HAP-1 (cell line): ENCODE results near the gene GLYATL2.
A peak's percentile ranks its signal among the peaks of the same experiment; 100 is the strongest.

Source experiments
- DNase-seq, 2 experiments: peaks; one replicate each; pipeline ENCODE4 v3.0.0-alpha.2; 2016 to 2020; ENCODE audit warnings: low spot score in 2 of 2
- H3K27me3 ChIP-seq: fragments of 250-450 bp; sonication (Bioruptor Pico); 2 replicates; pipeline ENCODE4 v1.5.1; 2020; ENCODE audit warnings: low read depth, mild to moderate bottlenecking, moderate library complexity
- H3K36me3 ChIP-seq: fragments of 250-450 bp; sonication (Bioruptor Pico); replicated peaks from 2 replicates; pipeline ENCODE4 v1.5.1; 2020; ENCODE audit warnings: mild to moderate bottlenecking
- H3K4me1 ChIP-seq: fragments of 250-450 bp; sonication (Bioruptor Pico); 2 replicates; pipeline ENCODE4 v1.5.1; 2020; ENCODE audit warnings: mild to moderate bottlenecking
- H3K4me3 ChIP-seq: fragments of 250-450 bp; sonication (Bioruptor Pico); 2 replicates; pipeline ENCODE4 v1.5.1; 2020; ENCODE audit warnings: mild to moderate bottlenecking, moderate library complexity
- H3K9me3 ChIP-seq: fragments of 250-450 bp; sonication (Bioruptor Pico); 2 replicates; pipeline ENCODE4 v1.5.1; 2020; ENCODE audit warnings: mild to moderate bottlenecking, moderate library complexity
- in situ Hi-C: fragments of 300-500 bp; cut with MboI; formaldehyde crosslinking; loops from 3 replicates; pipeline ENCODE4 v1.14.3; 2020; ENCODE audit warnings: low sequenced_read_pairs, inconsistent platforms, mixed read lengths

The GLYATL2 gene, protein sequence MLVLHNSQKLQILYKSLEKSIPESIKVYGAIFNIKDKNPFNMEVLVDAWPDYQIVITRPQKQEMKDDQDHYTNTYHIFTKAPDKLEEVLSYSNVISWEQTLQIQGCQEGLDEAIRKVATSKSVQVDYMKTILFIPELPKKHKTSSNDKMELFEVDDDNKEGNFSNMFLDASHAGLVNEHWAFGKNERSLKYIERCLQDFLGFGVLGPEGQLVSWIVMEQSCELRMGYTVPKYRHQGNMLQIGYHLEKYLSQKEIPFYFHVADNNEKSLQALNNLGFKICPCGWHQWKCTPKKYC

DNA sequence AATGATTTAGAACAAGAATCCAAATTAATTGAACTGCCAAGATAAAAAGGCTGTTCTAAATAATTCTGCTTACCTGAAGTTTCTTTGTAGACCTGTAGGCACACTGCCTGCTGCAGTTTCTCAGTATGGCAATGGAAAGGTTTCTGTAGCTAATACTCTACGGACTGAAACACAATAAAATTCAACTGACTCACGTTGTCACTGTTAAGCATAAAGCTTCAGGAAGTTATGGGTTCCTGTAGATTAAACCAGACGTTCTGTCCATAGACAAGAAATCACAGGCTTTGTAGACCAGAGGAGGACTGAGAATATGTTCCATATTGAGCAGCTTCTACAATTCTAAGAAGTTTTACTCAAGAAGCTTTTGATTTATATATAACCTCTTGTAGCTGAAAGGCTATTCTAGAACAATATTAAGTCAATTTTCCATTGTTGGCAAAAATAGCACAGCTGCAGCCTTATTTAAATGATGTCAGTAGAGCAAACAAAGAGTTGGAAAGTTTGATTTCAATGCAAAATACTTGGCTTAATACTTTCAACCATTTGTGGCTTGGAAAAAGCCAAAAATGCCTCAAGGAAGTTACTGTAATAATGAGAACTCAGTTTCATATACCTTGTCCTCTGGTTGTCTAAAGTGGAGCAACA lies at the start of gene GLYATL2:
TSS of gene GLYATL2 (minus strand) at position 344 of the 645 bp plus-strand sequence. CDS start 5,092 bp downstream, outside the sequence.
- H3K9me3 ChIP-seq, result no peaks in the 10 kb centered on the region
- peak; percentile 10 to 78 for DNase-seq
- H3K4me1 ChIP-seq, result no peaks in the 10 kb centered on the region; the same call in 1 of the 2 replicates
- in situ Hi-C loops, result no loop called here
- no peaks in the 10 kb centered on the region for H3K27me3 ChIP-seq
- no peaks in the 10 kb centered on the region for H3K36me3 ChIP-seq
- no peak within 1 kb of the TSS for H3K4me3 ChIP-seq

DNA sequence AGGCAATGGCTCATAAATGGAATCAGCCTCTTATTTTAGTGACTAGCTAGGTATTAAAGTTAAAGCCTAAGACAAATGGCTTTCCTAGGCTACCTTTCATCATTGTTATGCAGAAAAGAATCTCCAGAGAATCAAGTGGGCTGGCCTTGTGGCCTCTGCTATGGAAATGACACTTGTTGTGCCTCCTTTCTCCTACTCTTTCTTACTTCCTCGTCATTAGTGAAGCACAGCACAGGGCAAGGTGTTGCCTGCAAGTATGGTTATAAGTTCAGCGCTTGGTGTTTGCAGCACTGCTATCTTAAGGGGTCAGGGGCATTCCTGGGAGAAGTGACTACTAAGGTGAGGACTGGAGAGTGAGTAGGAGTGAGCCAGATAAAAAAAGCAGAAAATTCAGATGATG lies 49.4 kb upstream of the GLYATL2 start:
- no peaks in the 10 kb centered on the region for H3K27me3 ChIP-seq
- no peaks in the 10 kb centered on the region for H3K9me3 ChIP-seq
- no peak overlapping the region for H3K4me3 ChIP-seq
- H3K36me3 ChIP-seq, result no peaks in the 10 kb centered on the region
- no peaks in the 10 kb centered on the region for H3K4me1 ChIP-seq
- DNase-seq, result no peak
- in situ Hi-C loops, result no loop called here

DNA sequence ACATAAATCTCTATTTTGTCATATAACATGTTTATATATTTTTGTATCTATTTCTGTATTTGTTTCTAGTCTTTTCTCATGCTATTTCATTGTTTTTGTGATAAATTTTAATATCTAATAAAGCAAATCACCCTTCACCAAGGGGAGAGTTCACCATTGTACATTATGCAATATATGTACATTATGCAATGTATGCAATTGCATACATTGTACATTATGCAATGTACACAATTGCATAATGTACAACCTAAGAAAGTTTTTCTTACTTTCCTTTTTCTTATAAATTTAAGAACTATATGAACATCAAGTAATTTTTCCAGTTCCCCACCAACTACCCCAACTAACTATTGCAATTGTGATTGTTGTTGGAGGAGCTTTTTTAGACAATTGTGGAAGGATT lies 44.1 kb upstream of the GLYATL2 start:
- Histone ChIP-seq H3K36me3 (no peaks in the 10 kb centered on the region), H3K9me3 (no peaks in the 10 kb centered on the region), H3K4me1 (no peaks in the 10 kb centered on the region), H3K4me3 (no peak overlapping the region), H3K27me3 (no peaks in the 10 kb centered on the region)
- DNase-seq, result no peak
- in situ Hi-C loops, result no loop called here

DNA sequence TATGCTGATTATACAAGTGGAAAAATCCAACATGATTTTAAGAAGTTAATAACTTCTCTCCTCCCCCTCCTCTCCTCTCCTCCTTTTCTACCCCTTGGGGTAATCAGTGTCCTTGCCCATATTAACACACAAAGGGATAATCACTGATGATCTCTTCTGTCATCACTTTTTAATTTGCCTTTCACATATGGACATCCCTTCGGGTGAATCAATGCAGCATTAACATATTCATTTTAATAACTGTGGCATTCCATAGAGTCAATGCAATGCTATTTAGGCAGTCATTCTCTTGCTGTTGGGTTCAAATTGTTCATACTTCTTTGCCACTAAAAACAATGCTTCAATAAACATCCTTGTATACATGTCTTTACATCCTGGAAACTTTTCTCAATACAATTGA lies 42.9 kb upstream of the GLYATL2 start:
- DNase-seq, result no peak
- Histone ChIP-seq H3K4me3 (no peak overlapping the region), H3K9me3 (no peaks in the 10 kb centered on the region), H3K36me3 (no peaks in the 10 kb centered on the region), H3K27me3 (no peaks in the 10 kb centered on the region), H3K4me1 (no peaks in the 10 kb centered on the region)
- in situ Hi-C loops, result no loop called here

DNA sequence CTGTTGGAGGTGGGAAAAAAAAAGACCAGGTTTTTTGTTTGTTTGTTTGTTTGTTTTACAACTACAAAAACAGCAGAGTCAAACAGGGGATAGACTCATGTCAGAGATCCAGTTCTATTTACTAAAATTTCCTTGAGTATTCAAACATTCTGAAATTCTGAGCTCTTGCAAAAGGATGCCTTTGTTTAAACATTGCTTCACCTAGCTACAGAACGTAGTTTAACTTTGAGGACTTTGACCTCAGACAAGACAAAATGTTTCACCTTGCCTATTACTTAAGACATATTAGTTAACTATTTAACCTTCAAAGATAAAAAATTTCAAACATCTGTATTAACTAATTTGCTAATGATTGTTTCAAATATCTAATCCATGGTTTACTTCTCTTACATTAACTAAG lies 36.1 kb upstream of the GLYATL2 start:
- in situ Hi-C loops, result no loop called here
- Histone ChIP-seq H3K27me3 (no peaks in the 10 kb centered on the region), H3K36me3 (no peaks in the 10 kb centered on the region), H3K4me3 (no peak overlapping the region), H3K4me1 (no peaks in the 10 kb centered on the region), H3K9me3 (no peaks in the 10 kb centered on the region)
- DNase-seq, result no peak

DNA sequence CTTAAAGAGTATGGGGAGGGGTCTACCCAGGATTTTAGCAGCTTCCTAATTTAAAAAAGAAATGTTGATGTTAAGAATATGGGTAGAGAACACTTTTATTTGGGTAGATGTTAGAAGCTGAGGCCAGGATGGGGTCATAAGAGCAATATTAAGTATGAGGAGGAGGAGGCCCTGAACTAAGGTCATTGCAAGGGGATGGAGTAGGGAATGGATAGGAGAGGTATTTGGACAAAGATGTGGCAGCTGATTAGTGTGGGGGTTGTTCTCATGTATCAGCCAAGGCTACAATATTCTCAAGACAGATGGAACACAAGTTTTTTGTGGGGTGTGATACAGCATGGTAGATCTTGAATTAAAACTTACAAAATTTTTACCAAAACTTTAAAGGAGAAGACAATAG lies 35.7 kb upstream of the GLYATL2 start:
- Histone ChIP-seq H3K9me3 (no peaks in the 10 kb centered on the region), H3K27me3 (no peaks in the 10 kb centered on the region), H3K36me3 (no peaks in the 10 kb centered on the region), H3K4me1 (no peaks in the 10 kb centered on the region), H3K4me3 (no peak overlapping the region)
- no peak for DNase-seq
- in situ Hi-C loops, result no loop called here

DNA sequence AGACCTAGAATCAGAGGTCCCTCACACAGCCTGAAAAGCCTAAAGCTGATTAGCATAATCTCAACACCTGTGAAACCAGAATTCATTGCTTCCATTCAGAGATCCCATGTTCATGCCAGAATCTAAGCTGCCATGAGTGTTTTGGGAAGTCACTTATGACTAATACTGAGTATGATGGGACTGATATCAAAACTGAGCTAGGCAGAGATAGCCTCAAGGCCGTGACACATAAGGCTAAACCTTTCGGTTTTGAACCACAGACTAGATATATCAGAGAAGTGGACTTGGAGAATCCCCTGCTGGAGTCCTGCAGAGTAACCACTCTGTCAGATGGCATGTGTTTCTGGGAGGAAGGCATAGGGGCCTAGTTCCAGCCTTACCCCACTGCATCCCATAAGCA lies 23.1 kb upstream of the GLYATL2 start:
- H3K9me3 ChIP-seq, result no peaks in the 10 kb centered on the region
- no peaks in the 10 kb centered on the region for H3K36me3 ChIP-seq
- no peaks in the 10 kb centered on the region for H3K4me1 ChIP-seq
- H3K4me3 ChIP-seq, result no peak overlapping the region
- no peak for DNase-seq
- in situ Hi-C loops, result no loop called here
- no peaks in the 10 kb centered on the region for H3K27me3 ChIP-seq

DNA sequence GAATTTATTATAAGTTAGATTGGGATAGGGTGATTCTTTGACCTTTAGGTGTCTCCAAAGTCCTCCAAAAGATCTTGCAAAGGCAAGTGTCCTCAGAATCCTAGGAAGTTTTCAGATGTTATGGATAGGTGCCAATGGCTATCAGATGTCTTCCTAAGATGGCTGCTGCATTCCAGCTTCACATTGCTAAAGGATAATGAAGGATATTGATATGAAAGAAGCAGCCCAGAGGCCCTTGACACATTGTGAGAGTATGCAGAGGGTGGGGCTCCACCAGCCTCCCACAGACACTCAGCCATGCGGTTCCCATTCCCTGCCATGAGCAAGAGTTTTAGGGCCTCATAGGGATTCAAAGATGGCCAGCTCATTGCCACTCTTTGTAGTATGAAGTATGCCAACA lies 22.3 kb upstream of the GLYATL2 start:
- H3K36me3 ChIP-seq, result no peaks in the 10 kb centered on the region
- no peak for DNase-seq
- H3K9me3 ChIP-seq, result no peaks in the 10 kb centered on the region
- H3K4me1 ChIP-seq, result no peaks in the 10 kb centered on the region
- no peaks in the 10 kb centered on the region for H3K27me3 ChIP-seq
- no peak overlapping the region for H3K4me3 ChIP-seq
- in situ Hi-C loops, result no loop called here

DNA sequence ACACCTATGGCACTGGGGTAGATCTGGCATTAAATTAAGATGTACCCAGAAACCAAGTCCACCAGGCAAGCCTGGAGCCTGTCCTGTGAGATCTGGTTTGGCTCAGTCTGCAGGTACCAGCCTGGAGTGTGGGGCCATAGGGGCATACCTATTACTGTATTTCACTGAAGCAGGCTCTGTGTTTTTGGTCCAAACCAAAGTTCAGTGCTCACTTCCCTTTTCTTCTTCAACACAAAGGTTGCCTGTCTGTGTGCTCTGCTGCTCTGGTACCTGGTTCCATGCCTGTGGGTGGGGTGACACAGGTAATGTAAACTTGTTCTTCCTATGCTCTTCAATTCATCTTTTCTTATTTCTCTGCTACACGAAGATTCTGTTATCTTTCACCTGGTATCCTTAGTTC lies 19.8 kb upstream of the GLYATL2 start:
- DNase-seq, result no peak
- Histone ChIP-seq H3K4me1 (no peaks in the 10 kb centered on the region), H3K36me3 (no peaks in the 10 kb centered on the region), H3K27me3 (no peaks in the 10 kb centered on the region), H3K9me3 (no peaks in the 10 kb centered on the region), H3K4me3 (no peak overlapping the region)
- in situ Hi-C loops, result no loop called here

DNA sequence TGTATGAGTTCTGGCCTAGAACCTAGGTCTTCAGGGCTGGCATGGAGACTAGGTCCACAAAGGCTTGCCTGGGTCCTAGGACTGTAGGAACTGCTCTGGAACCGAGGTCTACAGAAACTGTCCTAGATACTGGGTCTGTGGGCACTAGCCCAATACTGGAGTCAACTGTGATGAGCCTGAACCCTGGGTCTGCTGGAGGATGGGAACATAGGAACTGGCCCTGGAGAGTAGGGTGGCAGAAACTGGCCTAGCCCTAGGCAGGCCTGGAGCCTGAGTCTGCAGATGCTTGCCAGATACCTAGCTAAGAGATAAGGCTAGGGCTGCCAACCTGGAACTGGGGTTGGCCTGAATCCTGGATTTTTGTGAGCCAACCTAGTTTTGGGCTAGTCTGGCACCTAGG lies 19.2 kb upstream of the GLYATL2 start:
- H3K27me3 ChIP-seq, result no peaks in the 10 kb centered on the region
- H3K4me1 ChIP-seq, result no peaks in the 10 kb centered on the region
- no peak for DNase-seq
- in situ Hi-C loops, result no loop called here
- no peaks in the 10 kb centered on the region for H3K36me3 ChIP-seq
- no peaks in the 10 kb centered on the region for H3K9me3 ChIP-seq
- H3K4me3 ChIP-seq, result no peak overlapping the region

DNA sequence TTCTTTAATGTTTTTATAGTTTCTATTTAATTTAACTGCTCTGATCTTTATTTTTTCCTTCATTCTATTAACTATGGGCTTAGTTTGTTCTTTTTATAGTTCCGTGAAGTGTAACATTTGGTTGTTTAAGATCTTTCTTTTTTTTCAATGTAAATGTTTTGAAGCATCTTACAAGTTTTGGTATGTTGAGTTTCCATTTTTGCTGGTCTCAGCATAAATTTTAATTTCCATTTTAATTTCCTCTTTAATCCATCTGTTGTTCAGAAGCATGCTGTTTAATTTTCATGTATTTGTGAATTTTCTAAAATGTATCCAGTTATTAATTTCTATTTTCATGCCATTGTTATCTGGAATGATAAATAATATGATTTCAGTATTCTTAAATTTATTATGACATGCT lies 17.0 kb upstream of the GLYATL2 start:
- H3K9me3 ChIP-seq, result no peaks in the 10 kb centered on the region
- no peak for DNase-seq
- in situ Hi-C loops, result no loop called here
- H3K36me3 ChIP-seq, result no peaks in the 10 kb centered on the region
- H3K4me1 ChIP-seq, result no peaks in the 10 kb centered on the region
- no peaks in the 10 kb centered on the region for H3K27me3 ChIP-seq
- H3K4me3 ChIP-seq, result no peak overlapping the region

DNA sequence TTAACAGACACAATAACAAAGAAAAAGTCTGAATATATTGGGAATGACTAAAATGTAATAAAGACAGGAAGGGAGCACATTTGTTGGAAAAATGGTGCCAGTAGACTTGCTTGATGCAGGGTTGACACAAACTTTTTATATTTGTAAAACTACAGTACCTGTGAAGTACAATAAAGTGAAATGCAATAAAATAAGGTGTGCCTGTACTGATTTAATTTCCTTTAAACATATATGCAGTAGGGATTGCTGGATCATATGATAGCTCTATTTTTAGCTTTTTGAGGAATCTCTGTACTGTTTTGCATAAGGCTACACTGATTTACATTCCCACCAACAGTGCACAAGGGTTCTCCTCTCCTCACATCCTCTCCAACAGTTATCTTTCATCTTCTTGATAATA lies 12.3 kb upstream of the GLYATL2 start:
- Histone ChIP-seq H3K27me3 (no peaks in the 10 kb centered on the region), H3K9me3 (no peaks in the 10 kb centered on the region), H3K4me1 (no peaks in the 10 kb centered on the region), H3K4me3 (no peak overlapping the region), H3K36me3 (no peaks in the 10 kb centered on the region)
- no peak for DNase-seq
- in situ Hi-C loops, result no loop called here

DNA sequence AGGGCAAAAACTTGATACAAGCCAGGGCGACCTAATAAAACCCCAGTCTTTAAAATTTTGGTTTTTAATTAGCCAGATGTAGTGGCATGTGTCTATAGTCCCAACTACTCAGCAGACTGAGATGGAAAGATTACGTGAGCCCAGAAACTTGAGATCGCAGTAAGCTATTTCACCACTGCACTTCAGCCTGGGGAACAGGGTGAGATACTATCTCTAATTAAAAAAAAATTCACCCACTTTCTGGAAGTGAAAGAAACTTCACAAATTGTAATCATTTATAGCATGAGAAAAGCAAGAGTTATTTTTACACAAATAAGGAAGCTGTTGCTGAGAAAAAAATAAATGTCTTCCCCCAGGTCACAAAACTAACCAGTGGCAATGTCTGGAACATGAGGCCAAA lies 882 bp upstream of the GLYATL2 start:
- DNase-seq, result peak in 1 of 2 experiments; percentile 9
- in situ Hi-C loops, result no loop called here
- no peaks in the 10 kb centered on the region; the same call in 1 of the 2 replicates for H3K4me1 ChIP-seq
- H3K36me3 ChIP-seq, result no peaks in the 10 kb centered on the region
- H3K9me3 ChIP-seq, result no peaks in the 10 kb centered on the region
- no peaks in the 10 kb centered on the region for H3K27me3 ChIP-seq
- H3K4me3 ChIP-seq, result no peak overlapping the region

DNA sequence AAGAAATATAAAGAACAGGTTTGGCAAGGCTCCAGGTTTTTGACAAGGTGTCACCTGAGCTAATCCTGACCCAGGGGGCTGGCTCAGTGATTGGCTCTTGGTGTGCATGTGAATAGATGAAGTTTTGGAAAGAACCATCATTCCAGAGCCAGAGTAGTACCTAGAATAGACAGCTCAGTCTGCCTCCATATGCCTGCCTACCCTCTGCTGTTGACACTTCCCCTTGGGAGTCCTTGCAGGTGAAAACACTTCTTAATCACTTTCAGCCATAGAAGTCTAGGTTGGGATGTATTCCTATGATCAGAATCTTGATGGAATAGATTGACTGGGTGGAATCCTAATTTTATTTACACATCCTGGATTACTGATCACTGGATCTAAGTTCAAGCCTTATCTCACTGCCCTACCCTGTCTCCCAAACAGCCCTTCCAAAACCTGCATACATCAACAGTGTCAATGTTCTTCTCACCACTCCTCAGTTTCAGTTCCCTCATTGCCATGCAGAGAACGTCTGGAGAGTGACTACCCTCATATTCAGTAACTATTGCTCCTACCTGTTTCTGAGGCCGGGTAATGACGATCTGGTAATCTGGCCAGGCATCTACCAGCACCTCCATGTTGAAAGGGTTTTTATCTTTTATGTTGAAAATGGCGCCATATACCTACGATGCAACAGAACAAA lies 6.7 kb downstream of the GLYATL2 start:
- Histone ChIP-seq H3K4me1 (no peaks in the 10 kb centered on the region), H3K9me3 (no peaks in the 10 kb centered on the region), H3K27me3 (no peaks in the 10 kb centered on the region), H3K4me3 (no peak overlapping the region), H3K36me3 (no peaks in the 10 kb centered on the region)
- in situ Hi-C loops, result no loop called here
- no peak for DNase-seq
